Esophagus squamous epithelium (tissue), 5 donors: Measurements from ENCODE around the gene CMTM3. TPM values are rescaled to one million over a fixed set of nuclear protein-coding genes. Genes with fewer than 3 reads are reported as not detected.

Source experiments
- DNase-seq: peaks from one replicate; lab custom pipeline; 2025; lab: John Stamatoyannopoulos, UW
- H3K27ac ChIP-seq, 4 donors: fragments of 200-600 bp; sonication (generic); one replicate each; pipeline ENCODE4 v1.5.1; 2016 to 2019; ENCODE audit warnings: mild to moderate bottlenecking in 1 of 4
- H3K27me3 ChIP-seq, 4 donors: fragments of 200-600 bp; sonication (generic); 1 replicate in 3 of 4; 2 replicates in 1 of 4; pipeline versions ENCODE4 v1.5.1 to v1.6.0; 2017 to 2021; ENCODE audit warnings: antibody characterized with exemption in 1 of 4
- H3K36me3 ChIP-seq, 3 donors: fragments of 200-600 bp; sonication (generic); one replicate each; pipeline ENCODE4 v1.5.1; 2016 to 2019
- H3K4me1 ChIP-seq, 3 donors: fragments of 200-600 bp; sonication (generic); one replicate each; pipeline ENCODE4 v1.5.1; 2017 to 2019
- H3K4me3 ChIP-seq, 4 donors: fragments of 200-600 bp; sonication (generic); 1 replicate in 3 of 4; 2 replicates in 1 of 4; pipeline ENCODE4 v1.5.1; 2016 to 2019; ENCODE audit warnings: mild to moderate bottlenecking in 2 of 4, moderate library complexity in 1 of 4
- H3K9me3 ChIP-seq, 3 donors: fragments of 200-600 bp; sonication (generic); one replicate each; pipeline ENCODE4 v1.5.1; 2016 to 2019
- CTCF ChIP-seq, 6 experiments: fragments of 450-650 bp in 4 of 6; fragments of 200-600 bp in 2 of 6; sonication (generic) in 2 of 6; IDR thresholded peaks; one replicate each; pipeline ENCODE4 v1.5.1; 2016 to 2019; ENCODE audit warnings: antibody characterized with exemption in 6 of 6, mild to moderate bottlenecking in 4 of 6, moderate library complexity in 4 of 6
- POLR2A ChIP-seq, 4 donors: fragments of 450-650 bp; IDR thresholded peaks; one replicate each; pipeline ENCODE4 v1.6.1; 2017; ENCODE audit warnings: antibody characterized with exemption in 4 of 4, mild to moderate bottlenecking in 4 of 4, moderate library complexity in 3 of 4
- WGBS, 2 donors: methylation state at CpG; one replicate each; pipeline ENCODE4 v1.1.5; 2018; 5-methylcytosine and 5-hydroxymethylcytosine counted together
- intact Hi-C: fragments of 100-400 bp; cut with DNase I; formaldehyde crosslinking; loops from one replicate; pipeline ENCODE4 v1.15.0; 2022
- total RNA-seq, 4 donors: library from RNA; depleted of rRNA; stranded (reverse); fragments of >200 nt; gene quantifications; one replicate each; pipeline ENCODE4 v1.1.0, GENCODE V29; 2016
- donor health status: DM: yes; HTN: yes; CAD: no.

The CMTM3 gene
- total RNA-seq, 4 donors from 2014 or later = 4.0 to 19.6 (median 8.9) TPM

GRCh38 chr16:66653581-66654350 is 49.3 kb downstream of the CMTM3 start:
- TF ChIP-seq POLR2A (IDR thresholded peaks at IDR 0.05) = no peak
- no peak for TF ChIP-seq CTCF (IDR thresholded peaks at IDR 0.05)
- intact Hi-C loops = no loop called here
- peaks cover 7 to 68% (median 13%) of the 10 kb centered on the region in 3 donors for H3K4me1 ChIP-seq
- H3K27me3 ChIP-seq = no peaks in the 10 kb centered on the region
- H3K27ac ChIP-seq = no peak overlapping the region
- 38 to 58% methylated on average over 6 of the region's 6 CpGs for WGBS, 2 donors
- no peak for DNase-seq
- H3K36me3 ChIP-seq = no peaks in the 10 kb centered on the region
- H3K9me3 ChIP-seq = no peaks in the 10 kb centered on the region
- no peak overlapping the region for H3K4me3 ChIP-seq

GRCh38 chr16:66656547-66656946 is 52.0 kb downstream of the CMTM3 start:
- H3K27ac ChIP-seq = no peak overlapping the region
- peaks cover 10 to 57% (median 20%) of the 10 kb centered on the region in 3 donors for H3K4me1 ChIP-seq
- 83 to 89% methylated on average over 3 of the region's 3 CpGs for WGBS, 2 donors
- intact Hi-C loops = no loop called here
- no peak for DNase-seq
- TF ChIP-seq CTCF (IDR thresholded peaks at IDR 0.05) (no peak), POLR2A (IDR thresholded peaks at IDR 0.05) (no peak)
- H3K4me3 ChIP-seq = no peak overlapping the region
- no peaks in the 10 kb centered on the region for H3K36me3 ChIP-seq
- no peaks in the 10 kb centered on the region for H3K9me3 ChIP-seq
- H3K27me3 ChIP-seq = no peaks in the 10 kb centered on the region

- Histone ChIP-seq H3K36me3 (no peaks in the 10 kb centered on the region), H3K4me3 (no peak overlapping the region), H3K27ac (no peak overlapping the region), H3K27me3 (no peaks in the 10 kb centered on the region), H3K9me3 (no peaks in the 10 kb centered on the region), H3K4me1 (peaks cover 10 to 53% (median 20%) of the 10 kb centered on the region in 3 donors)
- TF ChIP-seq POLR2A (IDR thresholded peaks at IDR 0.05) = no peak
- no peak for TF ChIP-seq CTCF (IDR thresholded peaks at IDR 0.05)
- 62 to 63% methylated on average over 6 of the region's 6 CpGs for WGBS, 2 donors
- no peak for DNase-seq
- intact Hi-C loops = no loop called here
These were observed 53.8 kb downstream of the CMTM3 start for GRCh38 chr16:66658143-66658859.

- intact Hi-C loops = no loop called here
- Histone ChIP-seq H3K27me3 (no peaks in the 10 kb centered on the region), H3K27ac (no peak overlapping the region), H3K4me1 (peaks cover 7 to 48% (median 20%) of the 10 kb centered on the region in 3 donors), H3K9me3 (no peaks in the 10 kb centered on the region), H3K4me3 (no peak overlapping the region), H3K36me3 (no peaks in the 10 kb centered on the region)
- TF ChIP-seq POLR2A (IDR thresholded peaks at IDR 0.05) (no peak), CTCF (IDR thresholded peaks at IDR 0.05) (no peak)
- no peak for DNase-seq
- 93 to 97% methylated on average over 4 to 5 of the region's 5 CpGs for WGBS, 2 donors
These were observed 54.3 kb downstream of the CMTM3 start for GRCh38 chr16:66658860-66659190.
